GM23248 (cell line): Measurements from ENCODE around the gene TMEM39A. TPM values are rescaled to one million over a fixed set of nuclear protein-coding genes. Genes with fewer than 3 reads are reported as not detected.

Experiments
- DNase-seq: peaks from one replicate; pipeline ENCODE4 v3.0.0-alpha.2; 2015
- H2AFZ ChIP-seq: fragments of 200-600 bp; sonication (generic); 2 replicates; pipeline ENCODE4 v1.6.1; 2016; ENCODE audit warnings: antibody characterized with exemption
- H3F3A ChIP-seq: fragments of 200-600 bp; sonication (generic); 2 replicates; pipeline ENCODE4 v1.6.1; 2016; ENCODE audit warnings: mild to moderate bottlenecking, antibody characterized with exemption, mixed run types; ENCODE audit not compliant: insufficient read depth
- H3K27ac ChIP-seq: fragments of 200-600 bp; sonication (generic); 2 replicates; pipeline ENCODE4 v1.5.1; 2016; ENCODE audit warnings: mild to moderate bottlenecking
- H3K27me3 ChIP-seq: fragments of 200-600 bp; sonication (generic); replicated peaks from 2 replicates; pipeline ENCODE4 v1.6.1; 2016; ENCODE audit warnings: mild to moderate bottlenecking; ENCODE audit not compliant: insufficient read depth
- H3K36me3 ChIP-seq: fragments of 200-600 bp; sonication (generic); 2 replicates; pipeline ENCODE4 v1.6.1; 2016; ENCODE audit warnings: low read depth, mild to moderate bottlenecking
- H3K4me1 ChIP-seq: fragments of 200-600 bp; sonication (generic); 2 replicates; pipeline ENCODE4 v1.6.1; 2016; ENCODE audit warnings: mild to moderate bottlenecking; ENCODE audit not compliant: insufficient read depth
- H3K4me2 ChIP-seq: fragments of 200-600 bp; sonication (generic); one replicate; pipeline ENCODE4 v1.6.1; 2016; ENCODE audit warnings: mild to moderate bottlenecking; ENCODE audit not compliant: unreplicated experiment
- H3K4me3 ChIP-seq: fragments of 200-600 bp; sonication (generic); 2 replicates; pipeline ENCODE4 v1.5.1; 2016; ENCODE audit warnings: mild to moderate bottlenecking
- H3K79me2 ChIP-seq: fragments of 200-600 bp; sonication (generic); 2 replicates; pipeline ENCODE4 v1.6.1; 2016; ENCODE audit warnings: mild to moderate bottlenecking; ENCODE audit not compliant: insufficient read depth
- H3K9ac ChIP-seq: fragments of 200-600 bp; sonication (generic); 2 replicates; pipeline ENCODE4 v1.6.1; 2016; ENCODE audit warnings: mild to moderate bottlenecking
- H3K9me2 ChIP-seq: fragments of 200-600 bp; sonication (generic); 2 replicates; pipeline ENCODE4 v1.6.1; 2016; ENCODE audit warnings: mixed run types, mild to moderate bottlenecking, moderate library complexity; ENCODE audit not compliant: insufficient read depth
- H3K9me3 ChIP-seq: fragments of 200-600 bp; sonication (generic); one replicate; pipeline ENCODE4 v1.6.1; 2017; ENCODE audit warnings: low read depth
- H4K20me1 ChIP-seq: fragments of 200-600 bp; sonication (generic); 2 replicates; pipeline ENCODE4 v1.6.0; 2016; ENCODE audit not compliant: insufficient read depth
- EZH2 ChIP-seq: fragments of 200-600 bp; sonication (generic); IDR thresholded peaks from 2 replicates; pipeline ENCODE4 v1.6.1; 2018; ENCODE audit warnings: antibody characterized with exemption, mild to moderate bottlenecking; ENCODE audit not compliant: insufficient read depth, poor library complexity, severe bottlenecking
- EZH2phosphoT487 ChIP-seq: fragments of 200-600 bp; sonication (generic); IDR thresholded peaks from 2 replicates; pipeline ENCODE4 v1.6.1; 2018; ENCODE audit warnings: antibody characterized with exemption, moderate library complexity, mild to moderate bottlenecking, low read depth; ENCODE audit not compliant: insufficient read depth
- WGBS, 2 experiments: methylation state at CpG; one replicate each; pipeline ENCODE4 v1.1.6; 2015 to 2017; ENCODE audit warnings: low lambda C conversion rate in 2 of 2, low coverage in 1 of 2; ENCODE audit errors: missing lambda C conversion rate in 2 of 2; 5-methylcytosine and 5-hydroxymethylcytosine counted together
- in situ Hi-C: fragments of 300-500 bp; cut with MboI; formaldehyde crosslinking; loops from 2 replicates; pipeline ENCODE4 v1.15.0; 2020
- polyA plus RNA-seq: library from polyadenylated mRNA; unstranded; fragments of >200 nt; fragmentation: Nextera tagmentation; extraction: Ambion mirVana; gene quantifications from 2 replicates; pipeline ENCODE4 v1.2.1, GENCODE V29; 2016
- total RNA-seq: library from RNA; depleted of rRNA; stranded (reverse); fragments of >200 nt; shearing (Covaris generic); gene quantifications from 2 replicates; pipeline ENCODE4 v1.2.3, GENCODE V29; 2014; rRNA removed

The TMEM39A gene
- total and polyA plus RNA-seq, 2 experiments from 2014 or later = 37.9 to 78.8 TPM

DNA sequence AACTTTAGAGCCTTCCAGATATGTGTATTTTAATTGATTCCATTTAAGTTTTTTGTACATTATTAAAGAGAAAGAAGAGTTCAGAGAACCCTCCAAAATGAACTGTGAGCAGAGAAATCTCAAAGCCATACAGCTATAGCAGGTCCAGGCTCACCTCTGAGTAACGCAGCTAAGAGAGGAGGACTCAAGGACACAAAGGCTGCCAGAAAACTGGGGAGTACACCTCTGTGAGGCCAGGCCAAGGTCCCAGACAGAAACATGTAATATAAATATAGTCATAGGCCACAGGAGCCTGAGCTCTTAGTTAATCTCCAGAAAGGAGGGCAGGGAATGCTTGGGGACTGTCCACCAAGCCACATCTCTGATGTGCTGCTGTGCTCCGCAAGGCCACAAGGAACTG, 66.5 kb downstream of the TMEM39A start:
- 96 to 100% methylated on average over 2 of the region's 2 CpGs for WGBS, 2 experiments

DNA sequence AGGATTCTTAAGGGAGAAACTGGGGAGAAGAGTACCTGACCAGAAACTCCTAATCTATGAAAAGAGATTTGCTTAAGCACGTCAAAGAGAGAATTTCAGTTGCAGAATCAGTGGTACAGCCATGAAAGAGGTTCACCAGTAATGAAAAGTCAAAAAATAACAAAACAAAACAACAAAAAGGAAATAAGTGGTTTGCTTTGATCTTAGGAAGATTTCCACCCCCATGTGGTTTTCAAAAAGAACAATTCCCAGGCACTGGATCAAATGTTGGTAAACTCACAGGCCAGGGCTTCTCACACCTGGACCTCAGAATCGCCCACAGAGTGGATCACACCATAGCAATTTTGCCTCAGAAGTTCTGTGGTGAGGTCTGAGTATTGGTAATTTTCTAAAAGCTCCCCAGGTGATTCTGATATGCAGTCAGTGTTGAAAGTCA, 67.5 kb downstream of the TMEM39A start:
- no peak overlapping the region for H3K9ac ChIP-seq
- H3K36me3 ChIP-seq = peaks cover 30% of the 10 kb centered on the region
- no peak for TF ChIP-seq EZH2phosphoT487
- no peak for TF ChIP-seq EZH2
- H3K4me3 ChIP-seq = no peak overlapping the region
- no peak overlapping the region for H3K4me2 ChIP-seq
- 75 to 89% methylated on average over 2 of the region's 2 CpGs for WGBS, 2 experiments
- no peaks in the 10 kb centered on the region for H3K9me2 ChIP-seq
- no peaks in the 10 kb centered on the region for H3K27me3 ChIP-seq
- no peaks in the 10 kb centered on the region for H4K20me1 ChIP-seq
- in situ Hi-C loops = no loop called here
- no peak overlapping the region for H2AFZ ChIP-seq
- H3K79me2 ChIP-seq = no peaks in the 10 kb centered on the region
- no peaks in the 10 kb centered on the region for H3K9me3 ChIP-seq
- H3K27ac ChIP-seq = no peak overlapping the region
- no peaks in the 10 kb centered on the region for H3K4me1 ChIP-seq
- no peaks in the 10 kb centered on the region for H3F3A ChIP-seq
- DNase-seq = no peak

More for the DNA sequence above, 66.5 kb downstream of the TMEM39A start:
- no peak overlapping the region for H3K4me3 ChIP-seq
- TF ChIP-seq EZH2phosphoT487 (no peak), EZH2 (no peak)
- no peak for DNase-seq
- no peak overlapping the region for H3K4me2 ChIP-seq
- H3K36me3 ChIP-seq = peaks cover 25% of the 10 kb centered on the region
- H3K27me3 ChIP-seq = no peaks in the 10 kb centered on the region
- H3K4me1 ChIP-seq = no peaks in the 10 kb centered on the region
- in situ Hi-C loops = no loop called here
- no peaks in the 10 kb centered on the region for H3K79me2 ChIP-seq
- H2AFZ ChIP-seq = no peak overlapping the region
- no peaks in the 10 kb centered on the region for H4K20me1 ChIP-seq
- no peaks in the 10 kb centered on the region for H3F3A ChIP-seq
- H3K9me2 ChIP-seq = no peaks in the 10 kb centered on the region
- no peak overlapping the region for H3K27ac ChIP-seq
- H3K9ac ChIP-seq = no peak overlapping the region
- no peaks in the 10 kb centered on the region for H3K9me3 ChIP-seq

DNA sequence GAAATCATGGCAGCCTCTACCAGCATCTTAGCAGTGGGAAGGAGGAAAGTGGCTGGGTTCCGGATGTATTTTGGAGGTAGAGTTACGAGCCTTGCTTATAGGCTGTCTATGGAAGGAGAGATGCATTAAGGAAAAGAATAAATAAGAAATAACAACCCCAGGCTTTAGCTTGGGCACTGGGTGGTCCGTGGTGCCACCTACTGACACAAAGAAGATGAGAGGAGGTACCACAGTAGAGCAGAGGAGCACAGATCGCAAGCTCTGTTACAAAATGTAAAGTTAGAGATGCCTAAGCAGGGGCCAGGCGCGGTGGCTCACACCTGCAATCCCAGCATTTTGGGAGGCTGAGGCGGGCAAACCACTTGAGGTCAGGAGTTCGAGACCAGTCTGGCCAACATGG, 74.8 kb downstream of the TMEM39A start:
- Histone ChIP-seq H2AFZ (no peak overlapping the region), H3K9ac (no peak overlapping the region), H4K20me1 (no peaks in the 10 kb centered on the region), H3K9me3 (no peaks in the 10 kb centered on the region), H3K27ac (no peak overlapping the region), H3F3A (no peaks in the 10 kb centered on the region), H3K4me1 (no peaks in the 10 kb centered on the region), H3K9me2 (no peaks in the 10 kb centered on the region), H3K36me3 (peaks cover 25% of the 10 kb centered on the region), H3K4me2 (no peak overlapping the region), H3K79me2 (no peaks in the 10 kb centered on the region), H3K27me3 (no peaks in the 10 kb centered on the region), H3K4me3 (no peak overlapping the region)
- DNase-seq = no peak
- TF ChIP-seq EZH2 = no peak
- no peak for TF ChIP-seq EZH2phosphoT487
- 86 to 88% methylated on average over 8 of the region's 8 CpGs for WGBS, 2 experiments
- in situ Hi-C loops = no loop called here

DNA sequence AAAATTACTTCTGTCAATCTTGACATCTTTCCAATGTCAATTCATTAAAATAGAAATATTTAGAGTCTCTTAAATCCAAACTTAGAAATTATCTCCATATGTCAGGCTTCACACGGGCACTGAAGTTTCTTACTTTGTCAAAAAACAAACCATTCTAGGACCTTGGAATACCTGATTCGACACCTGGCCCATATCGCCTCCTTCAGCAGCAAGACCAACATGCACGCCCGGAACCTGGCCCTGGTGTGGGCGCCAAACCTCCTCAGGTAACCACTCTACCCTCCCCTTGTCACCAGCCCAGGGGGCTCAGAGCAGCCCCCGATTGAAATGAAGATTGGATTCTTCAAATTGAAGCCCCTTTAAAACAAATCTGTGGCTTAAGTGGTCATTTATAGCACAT, 81.3 kb downstream of the TMEM39A start:
- in situ Hi-C loops = no loop called here
- DNase-seq = no peak
- 95 to 99% methylated on average over 7 of the region's 7 CpGs for WGBS, 2 experiments
- no peak overlapping the region for H3K9ac ChIP-seq
- H3K4me2 ChIP-seq = no peak overlapping the region
- no peaks in the 10 kb centered on the region for H3K79me2 ChIP-seq
- H3K4me3 ChIP-seq = no peak overlapping the region
- H3K9me3 ChIP-seq = no peaks in the 10 kb centered on the region
- H3K4me1 ChIP-seq = no peaks in the 10 kb centered on the region
- no peaks in the 10 kb centered on the region for H3K27me3 ChIP-seq
- peaks cover 24% of the 10 kb centered on the region; the same call in 1 of the 2 replicates for H3K36me3 ChIP-seq
- no peaks in the 10 kb centered on the region for H3K9me2 ChIP-seq
- no peaks in the 10 kb centered on the region for H3F3A ChIP-seq
- no peak overlapping the region for H3K27ac ChIP-seq
- H4K20me1 ChIP-seq = no peaks in the 10 kb centered on the region
- TF ChIP-seq EZH2 (no peak), EZH2phosphoT487 (no peak)
- no peak overlapping the region for H2AFZ ChIP-seq

- in situ Hi-C loops = no loop called here
Measured at GRCh38 chr3:119380697-119381096, 82.7 kb downstream of the TMEM39A start.

More at GRCh38 chr3:119380697-119381096, 82.7 kb downstream of the TMEM39A start:
- Histone ChIP-seq H3F3A (no peaks in the 10 kb centered on the region), H3K9me3 (no peaks in the 10 kb centered on the region), H3K27ac (no peak overlapping the region), H3K4me2 (no peak overlapping the region), H3K27me3 (no peaks in the 10 kb centered on the region), H3K9ac (no peak overlapping the region), H3K36me3 (peaks cover 24% of the 10 kb centered on the region), H3K9me2 (no peaks in the 10 kb centered on the region), H3K4me1 (no peaks in the 10 kb centered on the region), H2AFZ (no peak overlapping the region), H4K20me1 (no peaks in the 10 kb centered on the region), H3K79me2 (no peaks in the 10 kb centered on the region), H3K4me3 (no peak overlapping the region)
- no peak for TF ChIP-seq EZH2phosphoT487
- TF ChIP-seq EZH2 = no peak
- peak; percentile 17 for DNase-seq
- WGBS, 2 experiments = 86% methylated on average over 3 of the region's 3 CpGs

Other genes with a start within 250 kb of the TMEM39A start
- gene B4GALT4, start 222.7 kb downstream of the TMEM39A start, total RNA-seq = 55.6 and 56.0 TPM in 2 replicates
- 64.0 and 67.9 TPM in 2 replicates for gene B4GALT4, start 222.7 kb downstream of the TMEM39A start, polyA plus RNA-seq
- 14.0 and 15.3 TPM in 2 replicates for gene ARHGAP31, start 169.2 kb downstream of the TMEM39A start, total RNA-seq
- gene ARHGAP31, start 169.2 kb downstream of the TMEM39A start, polyA plus RNA-seq = 8.1 and 8.5 TPM in 2 replicates
- gene POGLUT1, start 5.3 kb upstream of the TMEM39A start, total RNA-seq = 10.9 and 20.8 TPM in 2 replicates
- gene POGLUT1, start 5.3 kb upstream of the TMEM39A start, polyA plus RNA-seq = 18.7 and 24.5 TPM in 2 replicates
- gene TIMMDC1, start 34.9 kb upstream of the TMEM39A start, total RNA-seq = 45.3 and 54.3 TPM in 2 replicates
- 160 and 163 TPM in 2 replicates for gene TIMMDC1, start 34.9 kb upstream of the TMEM39A start, polyA plus RNA-seq
- gene CD80, start 96.0 kb upstream of the TMEM39A start, total RNA-seq = not detected in 2 replicates
- gene CD80, start 96.0 kb upstream of the TMEM39A start, polyA plus RNA-seq = 0.08 TPM in 1 of 2 replicates, not detected in the other
- gene ADPRH, start 115.9 kb upstream of the TMEM39A start, total RNA-seq = 2.1 and 6.6 TPM in 2 replicates
- gene ADPRH, start 115.9 kb upstream of the TMEM39A start, polyA plus RNA-seq = 1.7 and 2.3 TPM in 2 replicates
- not detected in 2 replicates for gene PLA1A, start 134.3 kb upstream of the TMEM39A start, total RNA-seq
- gene PLA1A, start 134.3 kb upstream of the TMEM39A start, polyA plus RNA-seq = not detected in 2 replicates
- gene POPDC2, start 197.0 kb upstream of the TMEM39A start, total RNA-seq = not detected in 2 replicates
- gene POPDC2, start 197.0 kb upstream of the TMEM39A start, polyA plus RNA-seq = 0.74 and 1.2 TPM in 2 replicates
- 7.0 and 27.7 TPM in 2 replicates for gene COX17, start 213.8 kb upstream of the TMEM39A start, total RNA-seq
- gene COX17, start 213.8 kb upstream of the TMEM39A start, polyA plus RNA-seq = 53.3 and 56.7 TPM in 2 replicates
- gene CFAP91, start 239.4 kb upstream of the TMEM39A start, total RNA-seq = not detected in 2 replicates
- gene CFAP91, start 239.4 kb upstream of the TMEM39A start, polyA plus RNA-seq = not detected in 2 replicates